HEK293 (cell line): ENCODE results near the gene ZSWIM7.

Source experiments
- CTCF ChIA-PET: fragments of 350-600 bp; formaldehyde crosslinking; extraction: SDS; loops from one replicate; lab custom pipeline; 2021; ENCODE audit warnings: antibody characterized with exemption; lab: Yijun Ruan, JAX
- POLR2A ChIA-PET: fragments of 300-600 bp; formaldehyde crosslinking; extraction: SDS; loops from one replicate; lab custom pipeline; 2020; ENCODE audit warnings: antibody characterized with exemption, inconsistent platforms; lab: Yijun Ruan, JAX
- H3K27ac ChIP-seq: fragments of 200-500 bp; sonication (Bioruptor generic); 2 replicates; pipeline ENCODE4 v1.5.1; 2014; ENCODE audit warnings: low read depth, low read length, control low read depth, inconsistent platforms; ENCODE audit errors: extremely low read depth
- H3K36me3 ChIP-seq, 2 experiments: fragments of 200-500 bp in 1 of 2; sonication (Bioruptor generic) in 1 of 2; 1 replicate in 1 of 2; 2 replicates in 1 of 2; pipeline ENCODE4 v1.5.1; 2014 to 2017; ENCODE audit warnings: inconsistent platforms in 2 of 2, low read length in 2 of 2; ENCODE audit not compliant: control insufficient read depth in 2 of 2, insufficient read depth in 1 of 2
- H3K4me1 ChIP-seq: fragments of 200-500 bp; sonication (Bioruptor generic); 2 replicates; pipeline ENCODE4 v1.5.1; 2014; ENCODE audit warnings: mild to moderate bottlenecking, low read length, inconsistent platforms; ENCODE audit not compliant: control insufficient read depth, insufficient read depth
- H3K4me3 ChIP-seq: 2 replicates; pipeline ENCODE4 v1.5.1; 2011; ENCODE audit warnings: low read depth, mild to moderate bottlenecking, control low read depth, low read length, moderate library complexity
- H3K9me3 ChIP-seq: fragments of 200-500 bp; sonication (Bioruptor generic); 2 replicates; pipeline ENCODE4 v1.5.1; 2014; ENCODE audit warnings: low read depth, low read length, inconsistent platforms; ENCODE audit not compliant: control insufficient read depth, insufficient read depth
- KLF10 ChIP-seq: fragments of 450-650 bp; IDR thresholded peaks from 2 replicates; pipeline ENCODE4 v1.5.1; 2018; ENCODE audit warnings: missing biosample characterization, mild to moderate bottlenecking, missing genetic modification characterization
- PRDM10 ChIP-seq: fragments of 450-650 bp; formaldehyde crosslinking; IDR thresholded peaks from 2 replicates; pipeline ENCODE4 v1.5.1; 2016; ENCODE audit warnings: missing biosample characterization, missing genetic modification characterization
- ZNF148 ChIP-seq: fragments of 450-650 bp; formaldehyde crosslinking; IDR thresholded peaks from 2 replicates; pipeline ENCODE4 v1.5.0; 2017; ENCODE audit warnings: missing biosample characterization, missing genetic modification characterization, borderline replicate concordance
- ZNF19 ChIP-seq: fragments of 450-650 bp; formaldehyde crosslinking; IDR thresholded peaks from 2 replicates; pipeline ENCODE4; 2016; ENCODE audit warnings: missing biosample characterization, missing genetic modification characterization, low read depth
- ZNF2 ChIP-seq: fragments of 450-650 bp; formaldehyde crosslinking; IDR thresholded peaks from 2 replicates; pipeline ENCODE4 v1.5.1; 2016; ENCODE audit warnings: missing biosample characterization, missing genetic modification characterization
- ZNF211 ChIP-seq: fragments of 450-650 bp; formaldehyde crosslinking; IDR thresholded peaks from 2 replicates; pipeline ENCODE4 v1.5.1; 2016; ENCODE audit warnings: low read depth, missing biosample characterization, missing genetic modification characterization
- ZNF248 ChIP-seq: fragments of 450-650 bp; formaldehyde crosslinking; IDR thresholded peaks from 2 replicates; pipeline ENCODE4 v1.5.1; 2017; ENCODE audit warnings: missing biosample characterization, missing genetic modification characterization
- ZNF366 ChIP-seq: fragments of 450-650 bp; formaldehyde crosslinking; conservative IDR thresholded peaks from 2 replicates; pipeline ENCODE4 v1.5.1; 2016; ENCODE audit warnings: missing biosample characterization, missing genetic modification characterization
- ZNF488 ChIP-seq: fragments of 450-650 bp; formaldehyde crosslinking; IDR thresholded peaks from 2 replicates; pipeline ENCODE4 v1.5.1; 2016; ENCODE audit warnings: missing biosample characterization, missing genetic modification characterization
- ZNF555 ChIP-seq: fragments of 450-650 bp; formaldehyde crosslinking; conservative IDR thresholded peaks from 2 replicates; pipeline ENCODE4 v1.5.1; 2017; ENCODE audit warnings: missing biosample characterization, mild to moderate bottlenecking, missing genetic modification characterization, inconsistent platforms
- ZNF621 ChIP-seq: fragments of 450-650 bp; formaldehyde crosslinking; IDR thresholded peaks from 2 replicates; pipeline ENCODE4 v1.5.1; 2017; ENCODE audit warnings: missing biosample characterization, missing genetic modification characterization
- ZNF623 ChIP-seq: fragments of 450-650 bp; formaldehyde crosslinking; IDR thresholded peaks from 2 replicates; pipeline ENCODE4 v1.5.1; 2016; ENCODE audit warnings: missing biosample characterization, missing genetic modification characterization
- ZNF639 ChIP-seq: fragments of 450-650 bp; formaldehyde crosslinking; IDR thresholded peaks from 2 replicates; pipeline ENCODE4 v1.5.1; 2016; ENCODE audit warnings: missing biosample characterization, missing genetic modification characterization
- TF ChIP-seq, protein P1 (sequence below): fragments of 450-650 bp; IDR thresholded peaks from 2 replicates; pipeline ENCODE4 v1.5.1; 2018; ENCODE audit warnings: missing biosample characterization, mild to moderate bottlenecking, missing genetic modification characterization

ZSWIM7 gene

DNA sequence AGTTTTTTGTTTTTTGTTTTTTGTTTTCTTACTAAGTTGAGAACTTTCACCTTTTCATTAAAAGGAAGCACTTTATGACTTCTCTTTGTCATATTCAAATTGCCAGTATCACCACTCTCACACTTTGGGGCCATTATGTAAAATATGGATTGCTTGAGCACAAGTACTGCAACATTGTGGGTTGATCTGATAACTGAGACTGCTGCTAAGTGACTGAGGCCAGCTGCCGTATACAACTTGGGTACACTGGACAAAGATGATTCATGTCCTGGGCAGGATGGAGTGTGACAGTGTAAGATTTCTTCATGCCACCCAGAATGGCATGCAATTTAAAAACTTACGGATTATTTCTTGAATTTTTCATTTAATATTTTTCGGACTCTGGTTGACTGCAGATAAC, 7.9 kb upstream of the ZSWIM7 start (continued):
- TF ChIP-seq ZNF623 = no peak
- TF ChIP-seq KLF10 (tag by site-specific recombination) = no peak
- no peak for TF ChIP-seq ZNF639
- TF ChIP-seq ZNF2 (tag by site-specific recombination) = no peak
- TF ChIP-seq ZNF555 (tag by site-specific recombination) = no peak
- TF ChIP-seq ZNF19 (tag by site-specific recombination) = no peak
- no peak for TF ChIP-seq PRDM10 (tag by site-specific recombination)
- no peak for TF ChIP-seq ZNF366
- TF ChIP-seq, protein P1, sequence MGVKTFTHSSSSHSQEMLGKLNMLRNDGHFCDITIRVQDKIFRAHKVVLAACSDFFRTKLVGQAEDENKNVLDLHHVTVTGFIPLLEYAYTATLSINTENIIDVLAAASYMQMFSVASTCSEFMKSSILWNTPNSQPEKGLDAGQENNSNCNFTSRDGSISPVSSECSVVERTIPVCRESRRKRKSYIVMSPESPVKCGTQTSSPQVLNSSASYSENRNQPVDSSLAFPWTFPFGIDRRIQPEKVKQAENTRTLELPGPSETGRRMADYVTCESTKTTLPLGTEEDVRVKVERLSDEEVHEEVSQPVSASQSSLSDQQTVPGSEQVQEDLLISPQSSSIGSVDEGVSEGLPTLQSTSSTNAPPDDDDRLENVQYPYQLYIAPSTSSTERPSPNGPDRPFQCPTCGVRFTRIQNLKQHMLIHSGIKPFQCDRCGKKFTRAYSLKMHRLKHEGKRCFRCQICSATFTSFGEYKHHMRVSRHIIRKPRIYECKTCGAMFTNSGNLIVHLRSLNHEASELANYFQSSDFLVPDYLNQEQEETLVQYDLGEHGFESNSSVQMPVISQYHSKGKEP (tag by site-specific recombination) = no peak
- TF ChIP-seq ZNF621 (tag by site-specific recombination) = no peak
- TF ChIP-seq ZNF248 (tag by site-specific recombination) = no peak
- no peak for TF ChIP-seq ZNF211
- TF ChIP-seq, all 188 proteins: peak for 0

DNA sequence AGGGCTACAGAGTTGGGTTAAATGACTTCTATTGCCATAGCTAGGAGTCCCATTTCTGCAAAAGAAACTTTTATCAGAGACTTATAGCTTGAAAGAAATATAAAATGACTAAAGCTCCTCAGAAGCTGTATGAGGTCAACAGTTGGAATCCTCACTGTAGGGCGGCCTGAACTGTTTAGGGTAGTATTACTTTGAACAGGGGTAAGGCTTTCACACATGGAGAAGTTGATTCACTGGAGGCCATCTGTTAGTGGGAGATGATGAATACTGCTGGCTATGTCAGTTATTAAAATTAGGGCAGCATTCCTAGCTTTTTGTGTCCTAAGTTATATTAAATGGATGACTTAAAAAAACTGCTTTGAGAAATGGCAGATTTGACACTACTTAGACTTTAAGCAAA, 6.1 kb upstream of the ZSWIM7 start:
- TF ChIP-seq ZNF148 = no peak
- no peak for TF ChIP-seq ZNF488 (tag by site-specific recombination)
- POLR2A ChIA-PET = interaction anchor here (0.6 kb wide), 2 partner anchors 301 to 1513 kb away, joined by 3 to 8 read pairs; no protein-coding TSS in a partner anchor

More for the DNA sequence above, 6.1 kb upstream of the ZSWIM7 start:
- CTCF ChIA-PET = interaction anchor here (0.5 to 0.6 kb wide), 2 partner anchors 8 to 10 kb away, joined by 3 read pairs; no protein-coding TSS in a partner anchor
- H3K4me3 ChIP-seq = no peak overlapping the region
- no peaks in the 10 kb centered on the region for H3K4me1 ChIP-seq
- H3K9me3 ChIP-seq = no peaks in the 10 kb centered on the region
- no peak overlapping the region for H3K27ac ChIP-seq
- peaks cover 84 to 91% of the 10 kb centered on the region in 2 experiments for H3K36me3 ChIP-seq
